ENCODE data around the gene GRB2.

Gene GRB2

GRCh38 chr17:75318615-75319222 lies 86.8 kb downstream of the GRB2 start:
- Histone ChIP-seq H3K27me3 (no peaks in the 10 kb centered on the region), H3K27ac (no peak overlapping the region), H3K36me3 (peaks cover 33 to 52% (median 35%) of the 10 kb centered on the region in 3 donors), H3K4me1 (peaks cover 0 to 5% (median 0%) of the 10 kb centered on the region in 4 donors), H3K4me3 (no peak overlapping the region), H3K9me3 (no peaks in the 10 kb centered on the region)
- intact Hi-C loops (cut with DNase I; ENCODE audit: low total_unique reads), result no loop called here
- no peak for TF ChIP-seq CTCF (IDR thresholded peaks at IDR 0.05)
- DNase-seq, result no peak

GRCh38 chr17:75318211-75318610 lies 87.3 kb downstream of the GRB2 start:
- Histone ChIP-seq H3K27me3 (no peaks in the 10 kb centered on the region), H3K27ac (no peak overlapping the region), H3K36me3 (peaks cover 33 to 52% (median 35%) of the 10 kb centered on the region in 3 donors), H3K4me3 (no peak overlapping the region), H3K4me1 (peaks cover 0 to 1% (median 0%) of the 10 kb centered on the region in 4 donors), H3K9me3 (no peaks in the 10 kb centered on the region)
- TF ChIP-seq CTCF (IDR thresholded peaks at IDR 0.05), result no peak
- intact Hi-C loops (cut with DNase I; ENCODE audit: low total_unique reads), result no loop called here
- no peak for DNase-seq

DNA sequence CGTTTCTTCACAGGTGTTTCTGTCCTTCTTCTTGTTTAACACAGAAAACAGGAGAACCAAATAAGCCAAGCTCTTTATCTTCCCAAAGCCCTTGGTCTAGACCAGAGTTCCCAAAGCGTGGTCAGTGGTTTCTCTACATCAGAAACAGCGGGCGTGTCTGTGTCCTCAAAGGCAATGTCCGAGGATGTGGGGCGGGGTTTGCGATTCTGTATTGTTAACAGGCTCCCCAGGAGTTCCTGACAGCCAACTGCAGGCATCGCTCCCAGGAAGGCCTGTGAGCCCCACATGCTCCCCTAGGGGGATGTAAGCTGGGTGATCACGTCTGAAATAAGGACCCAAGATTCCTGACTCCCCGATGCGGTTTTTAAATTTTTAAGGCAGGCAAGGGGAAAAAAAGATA lies 87.8 kb downstream of the GRB2 start:
- Histone ChIP-seq H3K4me1 (no peaks in the 10 kb centered on the region), H3K9me3 (no peaks in the 10 kb centered on the region), H3K4me3 (no peak overlapping the region), H3K27me3 (no peaks in the 10 kb centered on the region), H3K36me3 (peaks cover 33 to 52% (median 35%) of the 10 kb centered on the region in 3 donors), H3K27ac (no peak overlapping the region)
- no peak for DNase-seq
- no peak for TF ChIP-seq CTCF (IDR thresholded peaks at IDR 0.05)
- intact Hi-C loops (cut with DNase I; ENCODE audit: low total_unique reads), result no loop called here

DNA sequence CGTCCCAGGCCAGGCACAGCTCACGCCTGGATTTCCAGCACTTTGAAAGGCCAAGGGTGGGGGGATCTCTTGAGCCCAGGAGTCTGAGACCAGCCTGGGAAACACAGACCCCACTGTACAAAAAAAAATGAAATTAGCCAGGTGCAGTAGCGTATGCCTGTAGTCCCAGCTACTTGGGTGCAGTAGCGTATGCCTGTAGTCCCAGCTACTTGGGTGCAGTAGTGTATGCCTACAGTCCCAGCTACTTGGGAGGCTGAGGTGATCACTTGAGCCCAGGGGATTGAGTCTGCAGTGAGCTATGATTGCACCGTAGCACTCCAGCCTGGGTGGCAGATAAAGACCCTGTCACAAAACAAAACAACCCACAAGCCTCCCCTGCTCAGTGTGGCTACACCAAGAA lies 89.2 kb downstream of the GRB2 start:
- TF ChIP-seq CTCF (IDR thresholded peaks at IDR 0.05), result no peak
- Histone ChIP-seq H3K27me3 (no peaks in the 10 kb centered on the region), H3K27ac (no peak overlapping the region), H3K4me3 (no peak overlapping the region), H3K4me1 (no peaks in the 10 kb centered on the region), H3K9me3 (no peaks in the 10 kb centered on the region), H3K36me3 (peaks cover 26 to 44% (median 29%) of the 10 kb centered on the region in 3 donors)
- DNase-seq, result no peak
- intact Hi-C loops (cut with DNase I; ENCODE audit: low total_unique reads), result no loop called here

GRCh38 chr17:75315541-75316243 lies 89.8 kb downstream of the GRB2 start:
- TF ChIP-seq CTCF (IDR thresholded peaks at IDR 0.05), result no peak
- Histone ChIP-seq H3K27me3 (no peaks in the 10 kb centered on the region), H3K36me3 (peaks cover 21 to 40% (median 23%) of the 10 kb centered on the region in 3 donors), H3K4me1 (no peaks in the 10 kb centered on the region), H3K4me3 (no peak overlapping the region), H3K9me3 (no peaks in the 10 kb centered on the region), H3K27ac (no peak overlapping the region)
- no peak for DNase-seq
- intact Hi-C loops (cut with DNase I; ENCODE audit: low total_unique reads), result no loop called here

All from tibial artery (tissue), 4 donors.